NAMALWA (cell line): Measurements from ENCODE around the gene ASF1A.

Experiments
- DNase-seq: peaks from one replicate; pipeline ENCODE4 v3.0.0-alpha.2; 2015; ENCODE audit warnings: low spot score

ASF1A gene

DNA sequence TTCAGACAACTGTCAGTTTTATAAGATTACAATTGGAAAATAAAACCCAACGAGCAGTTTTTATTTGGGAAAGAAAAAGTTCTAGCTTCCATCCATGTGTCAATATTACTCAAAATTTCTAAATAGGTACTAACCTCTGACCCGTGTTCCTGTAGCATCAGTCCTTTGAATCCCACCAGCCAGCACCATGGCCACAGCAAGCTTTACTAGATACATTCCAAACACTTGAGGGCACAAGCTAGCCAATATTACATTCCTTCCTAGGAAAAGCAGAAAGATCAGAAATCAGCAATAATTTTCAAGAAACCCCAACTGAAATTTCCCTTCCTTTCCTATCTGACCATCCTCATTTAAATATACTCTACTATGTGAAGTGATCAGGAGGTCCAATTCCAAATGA, 19.2 kb downstream of the ASF1A start:
- no peak for DNase-seq

DNA sequence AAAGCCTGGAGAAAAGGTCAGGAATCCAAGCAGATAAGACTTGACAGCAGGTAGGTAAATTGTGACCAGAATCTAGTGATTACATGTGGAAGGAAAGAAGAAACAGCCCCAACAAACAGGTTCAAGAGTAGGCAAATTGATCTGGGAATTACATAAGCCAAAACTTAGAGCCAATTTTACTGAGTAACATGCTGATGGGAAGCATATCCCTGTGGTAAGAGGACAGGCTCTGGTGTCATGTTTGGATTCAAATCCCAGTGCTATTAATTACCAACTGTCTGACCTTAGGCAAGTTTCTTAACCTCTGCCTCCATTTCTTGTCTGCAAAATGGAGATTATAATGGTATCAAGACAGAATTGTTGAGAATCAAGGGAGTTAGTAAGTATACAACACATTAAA, 20.6 kb downstream of the ASF1A start:
- no peak for DNase-seq

DNA sequence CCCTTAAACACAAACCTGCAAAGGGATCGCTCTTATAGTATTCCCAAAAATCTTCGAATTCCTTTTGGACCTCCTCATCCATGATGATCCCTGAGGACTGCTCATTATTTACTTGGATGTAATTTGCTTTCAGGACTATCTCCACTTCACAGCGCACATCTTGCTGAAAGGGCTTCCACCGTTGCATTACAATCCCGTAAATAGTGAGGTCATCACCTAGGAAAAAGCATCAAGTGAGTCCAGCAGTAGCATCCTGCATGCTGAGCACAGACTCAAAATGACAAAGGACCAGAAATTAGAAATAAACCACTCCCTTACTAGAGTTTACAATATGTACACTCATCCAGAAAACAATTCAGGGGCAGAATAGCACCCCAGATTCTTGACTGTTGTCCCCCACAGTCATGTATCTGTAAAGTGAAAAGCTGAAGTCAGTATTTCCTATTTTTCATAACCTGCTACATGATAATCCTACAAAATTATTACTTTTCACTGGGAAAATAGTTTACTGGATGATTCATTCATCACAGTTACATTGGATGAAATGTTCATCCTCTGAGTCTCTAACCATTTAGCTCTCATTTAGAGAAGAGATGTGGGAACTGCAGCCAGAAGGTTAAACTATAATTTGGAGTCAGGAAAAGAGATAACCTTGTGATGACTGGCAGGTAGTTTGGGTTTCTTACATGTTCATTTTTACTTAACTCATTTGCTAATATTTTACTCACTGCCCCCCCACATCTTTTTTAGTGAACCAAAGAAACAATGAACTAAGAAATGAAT, 23.8 kb downstream of the ASF1A start:
- DNase-seq: no peak

DNA sequence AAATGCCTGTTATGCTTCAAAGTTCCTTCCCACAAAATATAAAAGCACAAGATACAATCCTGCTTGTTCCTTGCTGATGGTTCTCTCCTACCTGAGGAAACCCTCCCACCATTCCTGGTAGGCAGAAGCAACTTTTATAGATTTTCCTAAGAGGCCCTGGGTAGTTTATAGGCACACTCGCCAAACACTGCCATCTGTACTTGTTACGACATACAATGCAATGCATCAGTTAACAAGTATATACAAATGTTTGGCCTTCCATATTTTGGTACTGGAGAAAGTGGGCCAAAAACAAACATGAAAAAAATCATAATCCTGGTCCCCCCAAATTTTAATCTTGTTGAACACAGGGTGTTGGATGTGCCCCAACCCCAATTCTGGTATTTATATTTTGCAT, 24.4 kb downstream of the ASF1A start:
- DNase-seq: no peak

DNA sequence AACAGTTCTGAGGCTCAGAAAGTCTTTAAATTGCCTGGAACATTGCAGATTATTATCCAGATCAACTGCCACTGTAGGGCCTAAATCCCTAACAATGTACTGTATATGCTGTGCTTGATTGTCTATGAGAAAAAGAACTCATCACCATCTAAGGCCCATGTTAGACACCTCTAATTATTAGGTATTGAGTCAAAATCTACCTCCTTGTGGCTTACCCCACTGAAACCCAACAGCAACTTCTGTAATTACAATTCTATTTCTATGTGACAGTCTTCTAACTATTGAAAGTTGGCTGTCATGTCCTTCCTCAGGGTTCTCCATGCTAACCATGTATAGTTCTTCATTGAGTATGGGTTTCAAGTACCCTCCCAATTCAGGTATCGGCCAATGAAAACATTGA, 27.1 kb downstream of the ASF1A start:
- no peak for DNase-seq

DNA sequence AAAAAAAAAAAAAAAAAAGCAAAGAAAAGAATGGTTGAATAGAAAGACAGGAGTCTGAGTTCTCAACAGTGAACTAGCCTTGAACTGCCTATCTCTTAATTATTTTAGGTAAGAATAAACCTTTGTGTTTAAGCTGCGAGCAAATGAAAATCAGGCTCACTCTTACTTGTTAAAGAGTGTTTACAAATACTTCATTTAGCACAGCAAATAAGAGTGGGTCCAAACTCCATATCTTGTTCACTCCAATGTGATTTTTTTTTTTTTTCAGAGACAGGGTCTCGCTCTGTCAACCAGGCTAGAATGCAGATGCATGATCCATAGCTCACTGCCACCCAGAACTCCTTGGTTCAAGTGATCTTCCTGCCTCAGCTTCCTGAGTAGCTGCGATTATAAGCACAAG, 29.1 kb downstream of the ASF1A start:
- no peak for DNase-seq

DNA sequence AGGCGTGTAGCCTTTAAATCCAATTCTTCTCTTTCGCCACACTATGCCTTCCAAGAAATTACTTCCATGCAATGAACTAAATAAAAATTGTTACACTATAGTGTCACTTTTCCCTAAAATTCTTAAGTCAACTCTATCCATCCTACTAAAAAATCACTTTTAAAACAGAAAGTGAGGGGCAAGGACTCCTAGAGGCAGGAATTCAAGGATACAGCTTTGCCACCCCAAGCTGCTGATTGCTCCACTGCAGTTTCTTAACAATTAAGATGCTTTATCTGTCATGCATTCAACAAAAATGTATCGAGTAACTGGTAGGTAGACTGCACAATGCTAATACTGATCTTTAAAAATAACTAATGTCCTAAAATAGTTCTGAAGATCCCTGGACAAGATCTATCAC, 36.7 kb downstream of the ASF1A start:
- DNase-seq: no peak

DNA sequence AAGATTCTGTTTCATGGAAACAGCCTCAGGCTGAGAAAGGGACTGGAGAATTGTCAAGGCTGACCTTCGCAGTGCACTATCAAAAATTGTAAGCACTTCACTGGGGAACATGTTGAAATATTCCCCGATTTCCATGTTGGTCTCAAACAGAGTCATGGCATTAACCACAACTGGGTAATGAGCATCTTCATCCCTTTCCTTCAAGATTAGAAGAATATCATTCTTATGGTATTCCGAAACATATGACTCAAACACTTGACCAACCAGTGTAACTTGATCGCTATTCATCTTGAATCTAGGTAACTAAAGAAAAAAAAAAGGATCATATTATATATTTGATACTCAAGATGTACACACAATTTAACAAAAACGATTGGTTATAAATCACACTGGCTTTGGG, 37.5 kb downstream of the ASF1A start:
- no peak for DNase-seq

DNA sequence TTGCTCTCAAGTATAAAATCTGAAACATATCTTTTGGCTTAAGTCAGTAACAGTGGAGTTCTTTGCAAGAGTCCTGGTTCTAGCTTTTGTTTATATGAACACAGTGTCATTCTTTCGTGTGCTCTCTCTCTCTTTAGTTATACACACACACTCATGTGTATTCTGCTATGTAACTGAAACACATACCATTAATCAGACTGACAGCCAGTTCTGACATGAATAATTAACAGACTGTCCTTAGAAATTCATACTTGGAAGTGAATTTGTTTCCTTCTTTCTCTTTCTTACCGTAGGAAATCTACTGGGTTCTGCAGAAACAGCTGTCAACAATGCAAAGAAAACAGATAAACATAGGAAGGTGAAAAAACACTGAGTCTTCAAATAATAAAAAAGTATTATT, 38.5 kb downstream of the ASF1A start:
- no peak for DNase-seq

DNA sequence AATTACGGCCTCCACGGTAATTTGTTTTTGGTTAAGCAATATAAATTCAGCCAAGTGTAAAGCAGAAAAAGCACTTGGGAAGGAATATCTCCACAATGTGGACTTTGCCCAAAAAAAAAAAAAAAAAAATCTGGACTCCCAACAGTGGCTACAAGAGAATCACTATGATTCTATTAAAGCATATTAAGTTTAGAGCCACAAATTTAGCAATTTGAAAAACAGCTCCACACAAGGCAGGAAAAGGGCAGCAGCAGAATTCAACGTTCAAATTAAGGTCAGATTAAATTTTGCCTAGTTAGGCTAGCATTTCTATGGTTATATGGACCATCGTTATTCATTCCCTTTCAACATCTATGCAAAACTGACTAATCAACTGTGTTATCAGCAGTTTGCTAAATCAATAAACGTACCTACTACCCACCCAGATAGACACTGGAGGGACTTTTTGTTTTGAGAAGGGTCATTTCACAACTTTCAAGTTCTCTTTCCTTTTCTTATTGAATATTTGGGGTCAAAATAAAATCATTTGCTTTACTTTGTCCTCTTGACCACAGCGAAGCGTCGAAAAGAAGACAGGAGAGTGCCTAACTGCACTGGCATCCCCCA, 40.0 kb downstream of the ASF1A start:
- DNase-seq: no peak

DNA sequence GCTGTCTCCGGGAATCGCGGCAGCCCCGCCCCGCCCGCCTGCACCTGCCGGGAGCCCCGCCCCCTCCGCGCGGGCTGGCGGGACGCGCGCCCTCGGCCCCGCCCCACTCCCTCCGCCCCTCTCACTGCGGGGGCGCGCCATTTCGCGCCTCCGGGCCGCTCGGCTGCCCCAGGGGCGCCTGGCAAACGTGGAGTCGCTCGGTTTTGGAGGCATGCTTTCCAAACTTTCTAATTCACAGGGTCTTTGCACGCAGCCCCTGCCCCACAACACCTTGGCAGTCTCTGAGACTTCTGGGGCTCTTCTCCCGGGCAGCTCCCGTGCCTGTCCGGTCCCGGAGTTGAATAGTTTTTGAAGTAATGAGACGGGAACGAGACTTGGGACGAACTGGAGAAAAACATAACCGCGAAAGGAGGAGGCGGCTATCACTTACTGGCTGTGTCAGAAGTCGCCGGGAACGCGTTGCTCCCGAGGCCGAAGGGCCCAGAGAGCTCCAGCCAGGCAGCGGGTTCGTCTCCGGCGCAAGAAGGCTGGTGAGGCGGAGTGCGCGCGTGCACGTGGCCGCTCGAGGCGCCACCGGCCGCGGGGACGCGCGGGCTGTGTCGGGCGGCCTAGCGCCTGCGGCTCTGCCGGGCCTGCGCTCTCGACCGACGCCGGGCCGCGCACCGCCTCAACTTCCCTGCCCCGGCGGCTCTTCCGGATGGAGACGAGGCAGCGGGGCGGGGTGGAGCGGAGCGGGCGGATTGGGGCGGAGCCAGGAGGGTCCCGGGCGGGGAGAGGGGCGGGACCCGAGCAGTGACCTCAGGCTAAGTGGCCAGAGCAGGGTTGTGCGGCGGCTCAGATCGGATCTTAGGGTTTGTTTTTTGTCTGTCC, 40.7 kb downstream of the ASF1A start, which contains the start of gene MCM9:
MCM9 (minus strand) TSS at position 699 of the 870 bp plus-strand sequence. CDS start 3,436 bp downstream, outside the sequence.
- peak; percentile 95 for DNase-seq

DNA sequence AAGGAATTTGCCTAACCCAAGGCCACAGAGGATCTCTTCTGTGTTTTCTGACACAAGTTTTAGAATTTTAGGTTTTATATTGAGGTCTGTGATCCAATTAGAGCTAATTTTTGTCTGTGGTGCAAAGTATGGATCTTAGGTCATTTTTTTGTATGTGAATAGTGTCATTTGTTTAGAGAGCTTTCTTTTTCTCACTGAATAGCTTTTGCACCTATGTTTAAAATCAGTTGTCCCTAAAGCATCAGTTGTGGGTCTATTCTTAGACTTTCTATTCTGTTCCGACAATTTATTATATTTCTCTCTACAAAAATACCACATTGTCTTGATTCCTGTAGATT, 41.3 kb downstream of the ASF1A start:
- DNase-seq: no peak

DNA sequence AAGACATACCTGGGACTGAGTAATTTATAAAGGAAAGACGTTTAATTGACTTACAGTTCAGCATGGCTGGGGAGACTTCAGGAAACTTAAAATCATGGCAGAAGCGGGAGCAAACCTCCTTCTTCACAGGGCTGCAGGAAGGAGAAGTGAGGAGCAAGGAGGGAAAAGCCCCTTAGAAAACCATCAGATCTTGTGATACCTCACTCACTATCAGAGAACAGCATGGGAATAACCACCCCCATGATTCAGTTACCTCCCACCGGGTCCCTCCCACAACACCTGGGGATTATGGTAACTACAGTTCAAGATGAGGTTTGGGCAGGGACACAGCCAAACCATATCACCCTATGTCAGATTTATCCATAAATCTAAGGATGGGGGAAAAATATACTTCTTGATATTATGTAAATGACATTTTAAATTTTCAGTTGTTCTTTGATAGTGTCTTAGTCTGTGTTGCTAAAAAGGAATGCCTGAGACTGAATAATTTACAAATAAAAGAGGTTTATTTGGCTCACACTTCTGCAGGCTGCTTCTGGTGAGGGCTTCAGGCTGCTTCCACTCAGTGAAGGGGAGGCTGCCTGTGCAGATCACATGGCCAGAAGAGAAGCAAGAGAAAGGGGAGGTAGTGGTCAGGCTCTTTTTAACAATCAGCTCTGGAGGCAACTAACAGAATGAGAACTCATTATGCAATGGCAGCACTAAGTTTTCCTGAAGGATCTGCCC, 42.2 kb downstream of the ASF1A start:
- DNase-seq: no peak

DNA sequence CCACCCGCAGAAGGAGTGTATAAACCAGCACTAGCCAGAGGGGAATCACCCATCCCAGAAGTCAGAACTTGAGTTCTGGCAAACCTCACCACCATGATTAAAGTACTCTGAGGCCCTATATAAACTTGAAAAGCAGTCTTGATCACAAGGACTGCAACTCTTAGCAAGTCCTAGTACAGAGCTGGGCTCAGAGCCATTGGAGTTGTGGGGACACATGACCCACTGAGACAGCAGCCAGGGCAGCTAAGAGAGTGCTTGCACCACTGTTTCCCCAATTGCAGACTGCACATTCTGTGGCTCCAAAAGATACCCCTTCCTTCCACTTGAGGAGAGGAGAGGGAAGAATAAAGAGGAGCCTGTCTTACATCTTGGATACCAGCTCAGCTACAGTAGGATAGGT, 45.7 kb downstream of the ASF1A start:
- no peak for DNase-seq

DNA sequence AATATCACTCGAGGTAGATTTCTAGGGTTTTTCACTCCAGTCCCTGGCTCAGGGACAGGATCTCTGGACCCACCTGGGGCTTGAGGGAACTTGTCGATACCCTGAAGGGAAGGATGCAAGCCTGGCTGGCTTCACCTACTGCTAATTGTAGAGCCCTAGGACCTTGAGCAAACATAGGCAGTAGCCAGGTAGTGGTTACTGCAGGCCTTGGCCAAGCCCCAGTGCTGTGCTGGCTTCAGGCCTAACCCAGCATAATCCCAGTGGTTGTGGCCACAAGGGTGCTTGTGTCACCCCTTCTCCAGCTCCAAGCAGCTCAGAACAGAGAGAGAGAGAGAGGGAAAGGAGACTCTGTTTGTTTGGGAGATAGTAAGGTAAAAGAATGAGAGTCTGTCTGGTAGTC, 46.8 kb downstream of the ASF1A start:
- no peak for DNase-seq

DNA sequence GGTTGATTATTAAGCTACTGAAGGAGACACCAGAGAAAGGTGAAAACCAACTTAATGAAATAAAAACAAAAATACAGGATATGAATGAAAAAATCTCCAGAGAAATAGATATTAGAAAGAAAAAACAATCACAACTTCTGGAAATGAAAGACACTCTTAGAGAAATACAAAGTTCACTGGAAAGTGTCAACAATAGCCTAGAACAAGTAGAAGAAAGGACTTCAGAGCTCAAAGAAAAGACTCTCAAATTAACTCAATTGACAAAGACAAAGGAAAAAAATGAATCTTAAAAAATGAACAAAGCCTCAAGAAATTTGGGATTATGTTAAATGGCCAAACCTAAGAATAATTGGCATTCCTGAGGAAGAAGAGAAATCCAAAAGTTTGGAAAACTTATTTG, 51.3 kb downstream of the ASF1A start:
- no peak for DNase-seq

DNA sequence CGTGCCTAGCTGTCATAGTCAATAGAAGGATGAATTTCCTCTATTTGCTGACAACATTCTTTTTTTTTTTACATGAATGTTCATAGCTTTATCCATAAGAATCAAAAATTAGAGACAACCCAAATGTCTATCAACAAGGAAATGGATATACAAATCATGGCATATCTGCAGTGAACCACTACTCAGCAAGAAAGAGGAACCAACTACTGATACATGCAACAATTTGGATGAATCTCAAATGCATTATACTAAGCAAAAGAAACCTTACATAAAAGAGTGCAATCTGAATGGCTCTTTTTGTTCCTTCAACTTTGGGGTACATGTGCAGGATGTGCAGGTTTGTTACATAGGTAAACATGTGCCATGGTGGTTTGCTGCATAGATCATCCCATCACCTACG, 58.7 kb downstream of the ASF1A start:
- DNase-seq: peak; percentile 11

DNA sequence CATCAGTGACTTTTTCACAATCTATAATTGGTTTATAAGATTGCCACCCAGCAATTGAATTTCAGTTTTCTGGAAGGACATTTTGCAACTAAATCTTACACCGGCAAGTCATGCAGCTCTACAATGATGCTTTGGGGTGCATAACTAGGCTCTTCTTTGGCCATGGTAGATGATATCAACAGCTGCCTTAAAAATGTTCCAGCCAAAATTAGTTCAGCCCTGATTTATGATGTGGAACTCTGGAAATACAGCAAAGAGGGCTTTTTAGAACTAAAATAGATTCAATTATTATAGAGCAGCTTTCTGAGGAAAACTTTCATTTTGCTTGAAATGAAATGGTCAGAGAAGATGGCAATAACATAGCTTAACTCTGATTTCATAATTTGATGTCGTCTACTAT, 59.4 kb downstream of the ASF1A start:
- no peak for DNase-seq
